Cardiac septum (tissue), 1 donor: ENCODE results near the gene GSC2. TPM values are rescaled to one million over a fixed set of nuclear protein-coding genes. Genes with fewer than 3 reads are reported as not detected.
A peak's percentile ranks its signal among the peaks of the same experiment; 100 is the strongest.

ENCODE experiments used
- DNase-seq: peaks from one replicate; pipeline ENCODE4 v3.0.0-alpha.2; 2020; ENCODE audit warnings: low spot score
- intact Hi-C: fragments of 100-400 bp; cut with DNase I; formaldehyde crosslinking; loops from one replicate; pipeline ENCODE4 v1.14.0; 2022
- total RNA-seq: library from RNA; stranded (reverse); fragmentation: NEBNext Ultra II Directional; extraction: Animal tissue kit (Norgen Biotek cat#: 25700); gene quantifications from one replicate; pipeline ENCODE4 v1.2.1, GENCODE V29; 2021
- donor health status: DM: no; HTN: no; CAD: no.

Gene GSC2
- total RNA-seq, 1 donor from 2014 or later, result not detected

DNA sequence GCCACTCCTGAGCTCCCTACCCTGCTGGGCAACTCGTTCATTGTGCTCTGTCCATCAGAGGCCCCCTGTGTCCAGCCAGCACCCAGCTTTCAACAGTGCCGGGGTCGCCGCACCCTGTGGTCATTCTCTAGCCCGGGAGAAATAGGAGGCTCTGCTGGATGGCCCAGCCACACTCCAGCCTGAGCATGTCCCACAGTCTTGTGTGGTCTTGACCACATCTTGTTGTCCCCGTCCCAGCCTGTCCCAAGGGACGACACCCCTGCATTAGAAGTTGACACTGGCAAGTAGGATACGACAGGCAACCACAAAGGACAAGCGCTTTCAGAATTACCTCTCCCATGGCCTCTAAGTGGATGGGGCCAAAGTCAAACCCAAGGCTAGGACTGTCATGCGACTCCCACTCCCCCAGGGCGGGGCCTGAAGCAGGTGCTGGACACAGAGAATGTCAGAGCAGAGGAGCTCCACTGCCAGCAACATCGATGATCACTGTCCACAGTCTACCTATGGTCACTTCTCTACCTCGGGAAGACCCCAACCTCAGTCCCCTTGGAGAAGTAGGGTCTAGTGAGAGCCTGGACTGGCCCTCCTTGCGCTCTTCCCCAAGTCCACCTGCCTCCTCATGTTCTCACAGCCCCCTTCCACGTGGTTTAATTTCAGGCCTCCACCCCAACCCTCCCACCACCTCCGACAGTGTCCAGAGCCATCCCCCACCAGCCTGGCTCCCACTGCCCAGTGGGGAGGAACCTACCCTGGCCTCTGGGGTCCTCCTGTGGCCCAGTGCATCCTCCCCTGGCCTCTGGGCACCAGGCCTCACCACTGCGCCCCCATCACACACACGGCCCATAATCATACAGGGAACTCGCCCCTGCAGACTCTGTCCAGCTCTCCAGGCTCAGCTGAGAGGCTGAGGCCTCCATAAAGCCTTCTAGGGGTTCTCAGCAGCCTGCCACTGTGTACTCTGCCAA lies 23.5 kb downstream of the GSC2 start:
- intact Hi-C loops, result loop anchor here (10.0 kb wide), 2 partner anchors 168 to 308 kb away; partner anchors contain the start of genes CLTCL1, HIRA and MRPL40
- DNase-seq, result no peak

DNA sequence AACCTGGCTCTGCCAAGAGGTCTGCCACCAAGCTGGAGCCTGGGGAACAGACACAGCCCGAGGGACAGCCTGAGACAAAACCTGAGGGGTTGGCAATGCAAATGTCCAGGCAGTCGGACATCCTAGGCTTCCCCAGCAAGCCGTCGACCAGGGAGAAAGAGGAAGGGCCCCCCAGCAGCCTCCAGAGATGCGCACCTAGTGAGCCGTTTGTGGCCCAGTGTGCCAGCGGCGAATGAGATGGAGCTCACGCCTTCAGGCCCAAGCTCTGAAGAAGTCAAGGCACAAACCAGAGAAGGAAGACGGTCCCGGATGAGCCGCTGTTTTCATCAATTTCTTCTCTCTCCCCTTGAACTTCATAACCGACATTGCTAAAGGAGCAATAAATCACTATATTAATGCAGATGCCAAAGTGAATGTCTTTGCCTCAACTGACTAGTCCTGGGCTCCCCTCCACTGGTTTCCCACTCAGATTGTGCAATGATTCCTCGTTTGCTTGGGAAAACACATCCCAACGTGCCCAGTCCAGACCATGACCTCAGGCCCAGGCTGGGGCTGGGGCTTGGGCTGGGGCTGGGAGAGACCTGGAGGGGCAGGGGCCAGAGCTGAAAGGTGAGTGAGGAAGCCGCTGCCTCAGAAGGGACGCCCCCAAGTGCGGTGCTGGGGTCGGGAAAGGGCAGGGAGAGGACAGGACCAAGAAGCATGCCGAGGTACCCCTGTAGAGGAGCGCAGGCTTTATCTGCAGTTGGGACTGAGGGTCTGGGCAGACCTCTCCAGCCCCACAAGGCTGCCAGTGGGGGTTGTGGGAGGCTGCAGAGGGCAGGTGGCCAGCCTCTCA lies 24.4 kb downstream of the GSC2 start:
- no peak for DNase-seq
- intact Hi-C loops, result loop anchor here (10.0 kb wide), 2 partner anchors 169 to 309 kb away; partner anchors contain the start of genes CLTCL1, HIRA and MRPL40

DNA sequence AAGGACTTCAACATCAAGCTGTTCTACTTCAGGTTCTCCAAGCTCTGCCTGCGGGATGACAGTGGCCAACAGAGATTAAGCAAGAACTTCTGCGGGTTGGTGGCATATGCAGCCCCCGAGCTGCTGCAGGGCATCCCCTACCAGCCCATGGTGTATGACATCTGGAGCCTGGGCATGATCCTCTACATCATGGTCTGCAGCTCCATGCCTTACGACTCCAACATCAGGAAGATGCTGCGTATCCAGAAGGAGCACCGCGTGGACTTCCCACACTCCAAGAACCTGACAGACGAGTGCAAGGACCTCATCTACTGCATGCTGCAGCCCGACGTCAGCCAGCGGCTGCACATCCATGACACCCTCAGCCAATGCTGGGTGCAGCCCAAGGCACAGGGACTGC lies 25.1 kb downstream of the GSC2 start:
- DNase-seq, result no peak
- intact Hi-C loops, result loop anchor here (10.0 kb wide), 2 partner anchors 170 to 310 kb away; partner anchors contain the start of genes CLTCL1, HIRA and MRPL40

DNA sequence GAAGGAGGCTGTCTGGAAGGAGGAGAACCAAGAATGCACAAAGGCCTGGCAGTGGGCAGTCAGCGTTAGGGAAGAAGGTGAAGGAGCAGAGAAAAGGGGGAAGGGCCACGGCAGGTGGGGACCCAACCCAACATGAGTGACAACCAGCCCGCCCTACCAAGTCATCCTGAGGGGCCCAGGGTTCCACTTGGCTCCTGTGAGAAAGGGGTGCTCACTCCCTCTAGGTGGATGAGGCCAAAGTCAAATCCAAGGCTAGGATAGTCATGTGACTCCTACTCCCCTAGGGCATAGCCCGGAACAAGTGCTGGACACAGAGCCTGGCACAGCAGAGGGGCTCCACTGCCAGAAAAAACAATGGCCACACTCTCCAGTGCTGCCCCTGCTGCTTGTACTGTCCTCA lies 25.7 kb downstream of the GSC2 start:
- intact Hi-C loops, result loop anchor here (5.0 to 10.0 kb wide), 3 partner anchors 53 to 310 kb away; partner anchors contain the start of genes CLTCL1, HIRA, MRPL40 and SLC25A1

DNA sequence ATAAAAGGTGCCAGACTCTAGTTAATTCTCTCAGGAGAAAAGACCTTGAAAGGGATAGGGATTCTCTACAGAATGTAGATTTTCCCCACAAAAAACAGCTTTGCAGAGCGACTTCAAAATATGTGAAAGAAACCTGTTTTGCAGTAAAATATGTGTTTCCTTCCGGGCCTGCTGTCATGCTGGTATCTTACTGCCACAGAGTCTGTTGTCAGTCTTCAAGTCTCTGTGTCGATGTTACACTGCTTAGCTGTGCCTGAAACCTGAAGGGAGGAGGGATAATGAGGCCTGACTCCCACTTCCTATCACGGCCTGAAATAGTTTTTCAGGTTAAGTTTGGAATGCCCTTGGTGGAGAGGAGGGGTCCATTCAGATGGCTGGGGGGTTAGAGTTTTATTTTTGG lies 26.2 kb downstream of the GSC2 start:
- DNase-seq, result no peak
- intact Hi-C loops, result loop anchor here (5.0 to 10.0 kb wide), 3 partner anchors 53 to 311 kb away; partner anchors contain the start of genes CLTCL1, HIRA, MRPL40 and SLC25A1

More for the DNA sequence above, 25.7 kb downstream of the GSC2 start:
- DNase-seq, result no peak

DNA sequence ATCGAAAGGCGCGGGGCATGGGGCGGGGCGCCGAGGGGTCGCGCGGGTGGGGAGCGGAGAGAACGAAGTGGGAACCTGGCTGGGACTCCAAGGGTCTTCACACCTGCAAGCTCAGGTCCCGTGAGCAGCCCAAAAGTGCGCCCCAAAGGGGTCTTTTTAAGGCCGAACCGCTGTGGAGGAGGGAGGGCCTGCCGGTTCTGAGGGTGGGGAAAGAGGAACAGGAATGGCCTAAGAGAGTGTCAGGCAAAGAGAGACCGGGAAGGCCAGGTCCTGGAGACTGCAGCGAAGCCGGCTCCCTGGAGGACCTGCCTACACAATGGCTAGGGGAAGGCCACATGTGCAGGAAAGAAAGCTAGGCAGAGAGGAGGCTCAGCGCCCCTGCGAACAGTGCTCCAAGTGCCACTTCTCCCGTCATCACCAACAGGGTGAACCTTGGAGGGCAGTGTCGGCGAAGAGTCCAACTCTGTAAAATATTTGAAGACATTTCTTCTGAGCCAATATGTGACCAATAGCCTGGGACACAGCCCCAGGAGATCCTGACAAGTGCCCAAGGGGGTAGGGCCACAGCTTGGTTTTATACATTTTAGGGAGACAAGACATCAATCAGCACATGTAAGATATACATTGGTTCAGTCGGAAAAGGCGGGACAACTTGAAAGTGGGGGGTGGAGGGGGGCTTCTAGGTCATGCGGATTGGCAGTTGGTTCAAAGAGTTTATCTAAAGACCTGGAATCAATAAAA lies 27.2 kb downstream of the GSC2 start:
- no peak for DNase-seq
- intact Hi-C loops, result loop anchor here (1.0 to 10.0 kb wide), 4 partner anchors 21 to 312 kb away; partner anchors contain the start of genes CLTCL1, ESS2, HIRA and MRPL40

DNA sequence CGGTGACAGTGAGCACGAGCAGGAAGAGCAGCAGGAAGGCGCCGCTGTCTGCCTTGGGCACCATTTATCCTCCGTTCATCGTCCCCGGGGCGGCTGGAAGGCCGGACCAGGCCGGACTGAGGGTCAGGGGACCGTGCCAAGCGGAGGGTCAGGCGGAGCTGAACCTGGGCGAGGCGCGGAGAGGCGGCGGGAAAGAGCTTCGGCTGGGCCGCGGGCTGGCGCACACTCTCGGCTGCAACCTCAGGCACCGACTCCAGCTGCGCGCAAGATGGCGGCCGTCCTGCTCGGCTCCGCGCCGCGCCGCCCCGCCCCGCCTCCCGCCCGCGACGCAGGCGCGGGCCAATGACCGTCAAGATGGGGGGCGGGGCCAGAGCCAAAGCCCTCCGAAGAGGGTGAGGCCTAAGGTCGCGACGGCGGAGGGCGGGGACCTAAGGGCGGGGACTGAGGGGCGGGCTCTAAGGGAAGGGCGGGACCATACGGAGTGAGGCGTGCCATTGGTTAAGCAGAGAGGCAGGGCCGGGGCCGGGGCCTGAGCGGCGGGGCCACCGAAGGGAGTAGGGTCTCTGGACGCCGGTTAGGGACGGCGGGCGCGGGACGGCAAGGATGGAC lies 27.8 kb downstream of the GSC2 start, which contains the start of gene DGCR2:
Gene DGCR2, minus strand, starts transcription at position 270 of the 609 bp plus-strand sequence. Its CDS starts 206 bp downstream, at position 64.
- intact Hi-C loops, result loop anchor here (1.0 to 10.0 kb wide), 4 partner anchors 22 to 313 kb away; partner anchors contain the start of genes CLTCL1, ESS2, HIRA and MRPL40
- peak; percentile 99 for DNase-seq

DNA sequence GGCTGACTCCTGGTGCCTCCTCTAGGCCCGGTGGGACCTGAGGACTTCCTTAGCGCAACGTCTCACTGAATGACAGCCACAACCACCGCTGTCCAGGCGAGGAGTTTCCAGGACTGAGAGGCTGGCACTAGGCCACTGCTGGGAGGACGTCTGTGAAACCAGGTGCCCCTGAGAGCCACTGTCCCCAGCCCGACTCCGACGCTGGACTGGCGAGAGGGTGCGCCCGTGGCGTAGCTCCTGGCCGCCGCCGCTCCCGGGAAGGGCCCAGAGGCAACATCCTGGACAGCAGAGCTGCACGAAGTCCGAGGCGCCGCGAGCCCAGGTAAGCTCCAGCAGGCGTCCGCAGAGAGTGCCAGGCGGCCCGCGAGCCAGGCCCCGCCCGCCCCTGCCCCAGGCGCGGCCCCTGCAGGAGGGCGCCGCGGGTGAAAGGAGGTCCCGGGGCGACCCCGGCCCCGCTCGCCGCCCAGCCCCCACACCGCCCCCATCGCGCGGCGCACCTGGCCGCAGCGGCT lies 28.4 kb downstream of the GSC2 start:
- DNase-seq, result peak; percentile 83
- intact Hi-C loops, result loop anchor here (1.0 to 10.0 kb wide), 4 partner anchors 23 to 313 kb away; partner anchors contain the start of genes CLTCL1, ESS2, HIRA and MRPL40

DNA sequence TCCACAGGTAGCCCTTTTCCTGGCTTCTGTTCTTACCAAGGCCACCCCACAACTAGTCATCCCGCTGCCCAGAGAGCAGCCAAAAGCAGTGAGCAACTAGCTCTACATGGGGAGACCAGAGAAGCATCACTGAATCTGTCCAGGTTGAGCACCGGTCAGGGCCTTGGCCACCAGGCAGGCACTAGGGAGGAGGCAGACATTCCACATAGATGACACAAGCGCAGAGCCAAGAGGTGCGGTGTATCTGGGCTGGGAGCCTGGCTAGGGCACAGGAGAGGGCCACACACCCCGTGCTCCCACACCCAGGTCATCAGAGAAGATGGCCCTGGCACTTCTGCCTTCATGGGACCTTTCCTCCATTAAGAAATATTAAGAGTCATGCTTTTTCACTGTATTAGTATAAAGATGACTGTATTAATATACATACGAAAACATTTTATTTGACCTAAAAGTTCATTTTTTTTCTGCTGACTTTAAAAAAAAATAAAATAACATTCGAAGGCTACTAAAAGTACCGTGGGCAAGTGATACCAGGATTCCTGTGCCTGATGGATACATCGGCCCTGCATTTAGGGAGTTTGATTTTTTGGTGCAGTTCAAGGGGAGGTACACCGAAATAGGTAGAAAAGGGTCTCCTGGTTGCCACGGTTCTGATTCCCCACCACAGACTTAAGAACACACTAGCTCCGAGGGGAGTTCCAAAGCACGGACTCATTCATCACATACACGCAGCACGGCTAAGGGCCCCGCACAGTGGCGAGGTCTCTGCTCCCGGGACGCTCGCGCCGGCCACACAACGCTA lies 29.1 kb downstream of the GSC2 start:
- intact Hi-C loops, result loop anchor here (5.0 to 10.0 kb wide), 3 partner anchors 56 to 314 kb away; partner anchors contain the start of genes CLTCL1, HIRA, MRPL40 and SLC25A1
- DNase-seq, result peak; percentile 83

DNA sequence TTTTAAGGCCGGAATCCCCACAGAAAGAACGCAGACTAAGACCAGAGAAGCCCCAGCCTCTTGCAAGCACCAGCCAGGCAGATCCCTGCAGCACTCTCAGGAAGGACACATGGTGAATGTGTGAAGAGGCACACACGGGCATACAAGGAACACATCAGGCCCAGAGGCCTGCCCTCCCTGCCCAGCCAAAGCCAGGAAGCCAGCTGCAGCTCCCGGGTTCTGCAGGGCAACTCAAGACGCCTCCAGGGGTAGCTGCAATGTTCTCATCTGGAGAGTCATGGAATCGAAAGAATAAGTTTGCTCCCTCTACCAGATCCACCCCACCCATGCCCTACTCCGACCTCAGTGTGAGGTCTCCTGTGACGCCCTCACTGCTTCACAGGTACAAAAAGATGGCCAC lies 30.1 kb downstream of the GSC2 start:
- intact Hi-C loops, result loop anchor here (5.0 to 10.0 kb wide), 3 partner anchors 57 to 315 kb away; partner anchors contain the start of genes CLTCL1, HIRA, MRPL40 and SLC25A1

DNA sequence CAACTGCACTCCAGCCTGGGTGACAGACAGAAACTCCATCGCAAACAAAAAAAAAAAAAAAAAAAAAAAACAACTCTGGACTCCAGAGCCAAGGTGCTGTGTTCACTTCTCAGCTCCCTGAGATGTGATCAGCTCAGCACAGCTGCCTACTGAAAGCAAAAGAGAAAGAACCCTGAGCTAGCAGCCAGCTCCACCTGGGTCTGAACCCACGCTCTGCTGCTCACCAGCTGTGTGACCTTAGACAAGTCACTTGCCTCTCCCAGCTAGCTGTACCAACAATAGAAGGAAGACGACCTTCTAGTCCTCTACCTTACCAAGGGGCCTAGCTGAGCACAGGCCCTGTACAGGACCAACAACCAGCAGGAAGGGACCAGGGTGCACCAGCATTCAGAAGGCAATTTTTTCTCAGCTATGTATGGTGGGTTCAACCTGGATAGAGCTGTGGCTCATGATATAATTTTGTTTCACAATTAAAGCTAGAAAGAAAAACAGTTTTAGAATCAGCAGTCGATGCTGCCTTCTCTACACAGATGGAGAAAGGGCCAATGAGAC lies 31.7 kb downstream of the GSC2 start:
- no peak for DNase-seq
- intact Hi-C loops, result no loop called here

More for the DNA sequence above, 30.1 kb downstream of the GSC2 start:
- DNase-seq, result no peak

DNA sequence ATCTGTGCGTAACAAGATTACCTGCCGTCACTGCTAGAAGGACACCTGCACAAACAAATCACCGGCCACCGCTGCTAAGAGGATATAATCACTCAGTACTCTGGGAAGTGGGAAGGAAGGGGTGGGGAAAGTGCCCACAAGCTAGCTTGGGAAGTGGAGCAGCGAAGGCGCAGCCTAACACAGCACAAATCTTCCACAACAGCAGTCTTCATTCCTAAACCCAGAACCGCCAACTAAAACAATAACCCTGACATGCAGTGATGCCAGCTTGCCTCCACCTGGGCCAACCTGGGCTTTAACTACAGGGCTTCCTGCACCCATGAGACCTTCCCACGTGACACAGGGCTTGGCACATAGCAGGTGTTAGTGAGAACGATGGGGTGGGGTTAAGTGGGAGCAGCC lies 33.0 kb downstream of the GSC2 start:
- DNase-seq, result no peak
- intact Hi-C loops, result no loop called here

DNA sequence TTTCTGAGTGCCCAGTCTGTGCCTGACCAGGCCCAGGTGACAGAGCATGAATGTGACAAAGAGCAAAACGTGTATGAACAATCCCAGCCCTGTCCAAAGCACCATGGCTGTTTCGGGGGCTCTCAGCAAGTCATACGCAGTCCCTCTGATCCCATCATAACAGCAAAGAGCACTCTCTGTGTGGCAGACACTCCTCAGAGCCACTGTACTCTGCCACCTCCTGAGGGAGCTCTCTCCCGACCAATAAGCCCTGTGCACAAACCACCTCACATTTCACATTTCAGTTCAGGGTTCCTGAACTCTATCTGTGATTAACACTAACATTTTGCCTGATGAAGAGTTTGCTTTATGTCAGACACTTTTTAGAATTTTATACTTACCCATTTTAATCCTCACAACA lies 34.5 kb downstream of the GSC2 start:
- DNase-seq, result peak; percentile 51
- intact Hi-C loops, result no loop called here

DNA sequence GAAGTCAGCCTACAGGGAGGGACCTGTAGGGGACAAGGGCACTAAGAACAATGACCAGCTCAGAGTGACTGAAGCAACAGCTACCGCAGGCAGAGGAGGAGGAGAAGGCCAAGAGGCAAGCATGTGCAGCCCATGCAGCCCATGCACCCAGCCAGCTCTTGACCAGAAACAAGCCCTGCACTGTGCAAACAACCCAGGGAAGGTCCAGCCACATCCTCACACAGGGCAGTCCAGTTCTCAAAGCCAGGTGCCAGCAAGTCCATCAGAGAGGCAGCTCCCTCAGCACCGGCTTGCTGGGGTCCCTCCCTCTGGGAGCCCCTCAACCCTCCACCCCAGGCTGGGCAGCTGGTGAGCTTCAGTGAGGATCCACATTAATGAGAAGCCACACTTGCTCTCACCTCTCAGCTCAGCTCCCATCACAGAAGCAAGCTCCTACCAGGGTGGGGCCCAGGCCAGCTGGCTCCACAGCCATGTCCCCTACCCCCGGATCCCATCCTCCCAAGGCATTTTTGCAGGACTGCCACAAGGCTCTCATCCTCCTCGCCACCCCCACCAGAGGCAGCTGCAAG lies 35.0 kb downstream of the GSC2 start:
- DNase-seq, result peak; percentile 62
- intact Hi-C loops, result no loop called here

DNA sequence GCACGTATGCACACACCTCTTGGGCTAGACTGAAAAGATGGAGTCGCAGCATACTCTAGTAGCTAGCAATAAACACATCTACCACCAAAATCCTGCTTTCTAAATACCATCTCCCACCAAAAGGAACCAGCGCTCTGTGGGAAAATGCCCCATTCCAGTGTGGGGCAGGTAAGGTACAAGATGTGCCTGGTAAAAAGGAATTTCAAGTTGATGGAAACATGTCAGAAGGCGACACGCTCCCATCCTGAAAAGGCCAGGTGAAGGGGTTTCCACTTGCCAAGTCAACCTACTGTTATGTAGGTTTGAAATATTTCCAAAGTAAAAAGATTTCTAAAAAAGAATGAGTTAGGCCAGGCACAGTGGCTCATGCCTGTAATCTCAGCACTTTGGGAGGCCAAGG lies 36.7 kb downstream of the GSC2 start:
- intact Hi-C loops, result no loop called here
- DNase-seq, result no peak

DNA sequence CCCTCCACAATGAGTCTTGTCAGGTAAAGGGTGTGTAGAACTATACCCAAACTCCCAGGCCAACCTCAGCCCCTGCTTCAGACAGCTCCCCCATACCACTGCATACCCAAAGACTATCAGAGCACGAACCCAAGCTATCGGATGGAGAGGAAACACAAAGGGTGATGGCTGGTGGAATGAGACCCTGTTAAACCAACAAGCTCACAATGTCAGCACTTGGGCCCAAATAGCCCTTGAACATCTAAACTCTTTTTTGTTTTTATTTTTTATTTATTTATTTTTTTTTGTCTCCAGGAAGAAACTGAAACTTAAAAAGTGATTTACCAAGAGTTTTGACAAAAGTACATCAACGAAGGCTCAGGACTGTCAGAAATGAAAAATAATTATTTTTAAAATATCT lies 38.5 kb downstream of the GSC2 start:
- peak; percentile 6 for DNase-seq
- intact Hi-C loops, result no loop called here
